Right lobe of liver (tissue), 6 donors: Measurements from ENCODE around the gene IWS1. TPM values are rescaled to one million over a fixed set of nuclear protein-coding genes. Genes with fewer than 3 reads are reported as not detected.
A peak's percentile ranks its signal among the peaks of the same experiment; 100 is the strongest.

ENCODE experiments used
- ATAC-seq, 4 donors: fragments of 200-7000 bp; cut with Tn5 transposase; one replicate each; pipeline ENCODE4 v1.9.1; 2020; ENCODE audit warnings: mild to moderate bottlenecking in 4 of 4, moderate library complexity in 4 of 4
- DNase-seq, 3 donors: peaks; one replicate each; pipeline ENCODE4 v3.0.0-alpha.2; 2020
- H3K27ac ChIP-seq, 3 donors: fragments of 200-600 bp; one replicate each; pipeline ENCODE4 v1.8.0; 2022
- H3K27me3 ChIP-seq, 2 donors: fragments of 200-600 bp; one replicate each; pipeline ENCODE4 v1.8.0; 2022
- H3K36me3 ChIP-seq, 4 donors: fragments of 200-600 bp; sonication (generic) in 1 of 4; one replicate each; pipeline versions ENCODE4 v1.5.1 to v1.8.0; 2017 to 2022; ENCODE audit warnings: control low read depth in 1 of 4
- H3K4me1 ChIP-seq, 4 donors: fragments of 200-600 bp; sonication (generic) in 1 of 4; one replicate each; pipeline versions ENCODE4 v1.5.1 to v1.8.0; 2017 to 2022; ENCODE audit warnings: control low read depth in 1 of 4
- H3K4me3 ChIP-seq, 3 donors: fragments of 200-600 bp; one replicate each; pipeline ENCODE4 v1.8.0; 2022
- H3K9me3 ChIP-seq, 4 donors: fragments of 200-600 bp; sonication (generic) in 1 of 4; one replicate each; pipeline versions ENCODE4 v1.5.1 to v1.8.0; 2017 to 2022; ENCODE audit warnings: control low read depth in 1 of 4
- CTCF ChIP-seq, 4 donors: fragments of 200-600 bp in 3 of 4; fragments of 450-650 bp in 1 of 4; IDR thresholded peaks; one replicate each; pipeline versions ENCODE4 v1.5.1 to v1.8.0; 2016 to 2022; ENCODE audit warnings: antibody characterized with exemption in 4 of 4, mild to moderate bottlenecking in 2 of 4
- POLR2A ChIP-seq: fragments of 450-650 bp; IDR thresholded peaks from one replicate; pipeline ENCODE4 v1.6.1; 2017; ENCODE audit warnings: antibody characterized with exemption, mild to moderate bottlenecking
- WGBS: methylation state at CpG from one replicate; pipeline ENCODE4 v1.1.6; 2018; ENCODE audit warnings: low coverage, low lambda C conversion rate; ENCODE audit not compliant: insufficient coverage; ENCODE audit errors: missing lambda C conversion rate; 5-methylcytosine and 5-hydroxymethylcytosine counted together
- intact Hi-C, 2 donors: fragments of 100-400 bp; cut with DNase I; formaldehyde crosslinking; loops; one replicate each; pipeline versions ENCODE4 v1.11.2 to v1.14.1; 2022
- total RNA-seq, 6 experiments: library from RNA; depleted of rRNA in 2 of 6; stranded (reverse); fragments of >200 nt in 2 of 6; fragmentation: NEBNext Ultra II Directional in 3 of 6; extraction: Animal tissue kit (Norgen Biotek cat#: 25700) in 3 of 6; gene quantifications; one replicate each; pipeline versions ENCODE4 v1.1.0 to v1.2.4, GENCODE V29; 2016 to 2023
- donor health status: DM: no; HTN: yes; CAD: no.
- donor health status: DM: no; HTN: no; CAD: no.
- donor health status: DM: no; HTN: no; CAD: no.
- donor health status: DM: no; HTN: yes; CAD: no.
- donor health status: DM: no; HTN: yes; CAD: no.

Gene IWS1
- total RNA-seq, 6 experiments from 2014 or later, result 15.7 to 27.9 (median 20.1) TPM

GRCh38 chr2:127451981-127452380 lies 74.3 kb downstream of the IWS1 start:
- Histone ChIP-seq H3K4me3 (no peak overlapping the region), H3K27me3 (no peaks in the 10 kb centered on the region), H3K9me3 (no peaks in the 10 kb centered on the region), H3K27ac (no peak overlapping the region), H3K36me3 (no peaks in the 10 kb centered on the region), H3K4me1 (peaks cover 0 to 26% (median 12%) of the 10 kb centered on the region in 4 donors)
- DNase-seq (no peak), ATAC-seq (peak in 1 of 4 donors; percentile 5)
- intact Hi-C loops, result no loop called here
- no peak for TF ChIP-seq CTCF (IDR thresholded peaks at IDR 0.05)
- TF ChIP-seq POLR2A, result no peak
- WGBS, result 68% methylated on average over 6 of the region's 6 CpGs

GRCh38 chr2:127449898-127450297 lies 76.4 kb downstream of the IWS1 start:
- ATAC-seq, result no peak
- intact Hi-C loops, result no loop called here
- H3K4me1 ChIP-seq, result peaks cover 0 to 11% (median 5%) of the 10 kb centered on the region in 4 donors
- no peaks in the 10 kb centered on the region for H3K36me3 ChIP-seq
- H3K27me3 ChIP-seq, result no peaks in the 10 kb centered on the region
- 80% methylated on average over 4 of the region's 4 CpGs for WGBS
- TF ChIP-seq POLR2A (no peak), CTCF (IDR thresholded peaks at IDR 0.05) (no peak)
- DNase-seq, result no peak
- no peaks in the 10 kb centered on the region for H3K9me3 ChIP-seq
- no peak overlapping the region for H3K27ac ChIP-seq
- no peak overlapping the region for H3K4me3 ChIP-seq

- TF ChIP-seq POLR2A (no peak), CTCF (IDR thresholded peaks at IDR 0.05) (no peak)
- 96% methylated on average over 3 of the region's 4 CpGs for WGBS
These were observed 76.9 kb downstream of the IWS1 start for GRCh38 chr2:127449414-127449813.

GRCh38 chr2:127448526-127448925 lies 77.8 kb downstream of the IWS1 start:
- intact Hi-C loops, result no loop called here
- DNase-seq (no peak), ATAC-seq (no peak)
- Histone ChIP-seq H3K36me3 (no peaks in the 10 kb centered on the region), H3K4me1 (no peaks in the 10 kb centered on the region), H3K27me3 (no peaks in the 10 kb centered on the region), H3K4me3 (no peak overlapping the region), H3K27ac (no peak overlapping the region), H3K9me3 (no peaks in the 10 kb centered on the region)
- TF ChIP-seq CTCF (IDR thresholded peaks at IDR 0.05), result no peak
- TF ChIP-seq POLR2A, result no peak
- 94% methylated on average over 2 of the region's 2 CpGs for WGBS

More at GRCh38 chr2:127449414-127449813, 76.9 kb downstream of the IWS1 start:
- H3K4me3 ChIP-seq, result no peak overlapping the region
- no peaks in the 10 kb centered on the region for H3K36me3 ChIP-seq
- H3K27me3 ChIP-seq, result no peaks in the 10 kb centered on the region
- H3K9me3 ChIP-seq, result no peaks in the 10 kb centered on the region
- no peak for DNase-seq
- no peak overlapping the region for H3K27ac ChIP-seq
- H3K4me1 ChIP-seq, result peaks cover 0 to 8% (median 3%) of the 10 kb centered on the region in 4 donors
- intact Hi-C loops, result no loop called here
- ATAC-seq, result no peak

GRCh38 chr2:127439343-127439742 lies 86.9 kb downstream of the IWS1 start:
- WGBS, result 20% methylated on average over 1 of the region's 5 CpGs
- Histone ChIP-seq H3K9me3 (no peaks in the 10 kb centered on the region), H3K36me3 (no peaks in the 10 kb centered on the region), H3K27ac (peak overlapping the region in 2 of 3 donors; percentile 89 to 92), H3K27me3 (no peaks in the 10 kb centered on the region), H3K4me3 (no peak overlapping the region), H3K4me1 (peaks cover 0 to 32% (median 14%) of the 10 kb centered on the region in 4 donors)
- ATAC-seq (no peak), DNase-seq (no peak)
- intact Hi-C loops, result no loop called here
- TF ChIP-seq POLR2A (no peak), CTCF (IDR thresholded peaks at IDR 0.05) (no peak)
